DOHH2 (cell line): ENCODE data around the gene PGA5.

Experiments
- H3F3A ChIP-seq: fragments of 200-600 bp; sonication (generic), shearing (Covaris generic); 2 replicates; pipeline ENCODE4 v1.6.0; 2016; ENCODE audit warnings: antibody characterized with exemption, mild to moderate bottlenecking; ENCODE audit not compliant: control insufficient read depth, insufficient read depth
- H3K27ac ChIP-seq: fragments of 200-600 bp; sonication (generic); 2 replicates; pipeline ENCODE4 v1.5.1; 2014; ENCODE audit warnings: low read depth, mild to moderate bottlenecking, low read length, moderate library complexity
- H3K27me3 ChIP-seq: fragments of 200-600 bp; sonication (generic); 2 replicates; pipeline ENCODE4 v1.6.1; 2014; ENCODE audit warnings: mild to moderate bottlenecking, low read length, mixed read lengths; ENCODE audit not compliant: control insufficient read depth
- H3K36me3 ChIP-seq: fragments of 200-600 bp; sonication (generic); 2 replicates; pipeline ENCODE4 v1.6.1; 2014; ENCODE audit warnings: mild to moderate bottlenecking, low read length, moderate library complexity, mixed read lengths; ENCODE audit not compliant: control insufficient read depth
- H3K4me1 ChIP-seq: fragments of 200-600 bp; sonication (generic); 2 replicates; pipeline ENCODE4 v1.6.1; 2014; ENCODE audit warnings: mild to moderate bottlenecking, low read length, mixed read lengths; ENCODE audit not compliant: control insufficient read depth
- H3K4me2 ChIP-seq: fragments of 200-600 bp; sonication (generic); 2 replicates; pipeline ENCODE4 v1.6.0; 2014; ENCODE audit warnings: mild to moderate bottlenecking, low read length, moderate library complexity
- H3K4me3 ChIP-seq: fragments of 200-600 bp; sonication (generic); 2 replicates; pipeline ENCODE4 v1.5.1; 2014; ENCODE audit warnings: mild to moderate bottlenecking, low read length, mixed read lengths
- H3K79me2 ChIP-seq: fragments of 200-600 bp; sonication (generic); 2 replicates; pipeline ENCODE4 v1.6.1; 2014; ENCODE audit warnings: mild to moderate bottlenecking, low read length, mixed read lengths; ENCODE audit not compliant: control insufficient read depth
- H3K9me2 ChIP-seq: fragments of 200-600 bp; sonication (generic); replicated peaks from 2 replicates; pipeline ENCODE4 v1.6.1; 2014; ENCODE audit warnings: mild to moderate bottlenecking, low read length, mixed read lengths; ENCODE audit not compliant: control insufficient read depth
- H3K9me3 ChIP-seq: fragments of 200-600 bp; sonication (generic); 2 replicates; pipeline ENCODE4 v1.6.1; 2014; ENCODE audit warnings: antibody characterized with exemption, low read length, mixed read lengths; ENCODE audit not compliant: control insufficient read depth, insufficient read depth
- H4K20me1 ChIP-seq: fragments of 200-600 bp; sonication (generic); 2 replicates; pipeline ENCODE4 v1.6.0; 2014; ENCODE audit warnings: low read depth, mild to moderate bottlenecking, antibody characterized with exemption, low read length, moderate library complexity; ENCODE audit not compliant: control insufficient read depth, insufficient read depth
- EZH2phosphoT487 ChIP-seq: fragments of 200-600 bp; sonication (generic); IDR thresholded peaks from 2 replicates; pipeline ENCODE4 v1.6.1; 2017; ENCODE audit warnings: borderline replicate concordance, mild to moderate bottlenecking, antibody characterized with exemption, low read length, moderate library complexity, mixed read lengths
- TF ChIP-seq, protein P1 (sequence below): fragments of 200-600 bp; sonication (generic); IDR thresholded peaks from one replicate; pipeline ENCODE4 v1.5.1; 2014; ENCODE audit warnings: antibody characterized with exemption, mild to moderate bottlenecking, low read depth, low read length; ENCODE audit not compliant: poor library complexity, severe bottlenecking

Gene PGA5

DNA sequence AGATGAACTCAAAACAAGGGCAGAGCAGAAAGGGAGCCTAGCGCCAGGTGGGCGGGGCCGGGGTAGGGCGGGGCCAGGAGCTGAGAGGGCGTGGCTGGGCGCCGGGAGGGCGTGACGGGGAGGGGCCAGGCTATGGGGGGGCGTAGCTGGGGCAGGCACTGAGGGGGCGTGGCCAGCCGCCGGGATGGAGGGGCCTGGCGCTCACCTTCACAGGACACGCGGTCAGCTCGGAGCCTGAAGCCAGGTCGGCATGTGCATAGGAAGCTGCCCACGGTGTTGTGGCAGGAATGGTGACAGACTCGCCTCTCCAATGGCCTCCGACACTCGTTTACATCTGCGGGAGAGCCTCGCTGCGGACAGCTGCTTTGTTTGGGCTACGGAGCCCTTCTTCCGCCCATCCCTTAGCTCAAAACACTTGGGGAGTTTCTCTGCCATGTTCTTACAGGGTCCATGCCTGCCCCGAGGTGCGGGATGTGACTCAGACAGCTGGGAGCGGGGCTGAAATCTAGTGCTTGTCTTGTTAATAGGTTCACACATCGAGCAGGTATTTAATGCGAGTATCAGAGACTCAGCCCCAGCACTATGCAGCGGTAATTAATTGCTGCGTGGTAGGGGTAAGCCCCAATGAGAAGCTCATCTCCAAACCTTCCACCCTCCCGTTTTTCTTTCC is 40.7 kb downstream of the PGA5 start:
- no peaks in the 10 kb centered on the region for H3K79me2 ChIP-seq
- H3K4me3 ChIP-seq = no peak overlapping the region
- no peaks in the 10 kb centered on the region for H3K27me3 ChIP-seq
- TF ChIP-seq, protein P1, sequence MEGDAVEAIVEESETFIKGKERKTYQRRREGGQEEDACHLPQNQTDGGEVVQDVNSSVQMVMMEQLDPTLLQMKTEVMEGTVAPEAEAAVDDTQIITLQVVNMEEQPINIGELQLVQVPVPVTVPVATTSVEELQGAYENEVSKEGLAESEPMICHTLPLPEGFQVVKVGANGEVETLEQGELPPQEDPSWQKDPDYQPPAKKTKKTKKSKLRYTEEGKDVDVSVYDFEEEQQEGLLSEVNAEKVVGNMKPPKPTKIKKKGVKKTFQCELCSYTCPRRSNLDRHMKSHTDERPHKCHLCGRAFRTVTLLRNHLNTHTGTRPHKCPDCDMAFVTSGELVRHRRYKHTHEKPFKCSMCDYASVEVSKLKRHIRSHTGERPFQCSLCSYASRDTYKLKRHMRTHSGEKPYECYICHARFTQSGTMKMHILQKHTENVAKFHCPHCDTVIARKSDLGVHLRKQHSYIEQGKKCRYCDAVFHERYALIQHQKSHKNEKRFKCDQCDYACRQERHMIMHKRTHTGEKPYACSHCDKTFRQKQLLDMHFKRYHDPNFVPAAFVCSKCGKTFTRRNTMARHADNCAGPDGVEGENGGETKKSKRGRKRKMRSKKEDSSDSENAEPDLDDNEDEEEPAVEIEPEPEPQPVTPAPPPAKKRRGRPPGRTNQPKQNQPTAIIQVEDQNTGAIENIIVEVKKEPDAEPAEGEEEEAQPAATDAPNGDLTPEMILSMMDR = no peak
- TF ChIP-seq EZH2phosphoT487 = no peak
- peaks cover 3% of the 10 kb centered on the region; the same call in 1 of the 2 replicates for H3K4me1 ChIP-seq
- H3K27ac ChIP-seq = no peak overlapping the region
- no peaks in the 10 kb centered on the region for H3F3A ChIP-seq
- no peaks in the 10 kb centered on the region for H3K9me3 ChIP-seq
- no peaks in the 10 kb centered on the region for H3K9me2 ChIP-seq
- H3K4me2 ChIP-seq = no peak overlapping the region
- H3K36me3 ChIP-seq = peaks cover 30% of the 10 kb centered on the region
- H4K20me1 ChIP-seq = no peaks in the 10 kb centered on the region

DNA sequence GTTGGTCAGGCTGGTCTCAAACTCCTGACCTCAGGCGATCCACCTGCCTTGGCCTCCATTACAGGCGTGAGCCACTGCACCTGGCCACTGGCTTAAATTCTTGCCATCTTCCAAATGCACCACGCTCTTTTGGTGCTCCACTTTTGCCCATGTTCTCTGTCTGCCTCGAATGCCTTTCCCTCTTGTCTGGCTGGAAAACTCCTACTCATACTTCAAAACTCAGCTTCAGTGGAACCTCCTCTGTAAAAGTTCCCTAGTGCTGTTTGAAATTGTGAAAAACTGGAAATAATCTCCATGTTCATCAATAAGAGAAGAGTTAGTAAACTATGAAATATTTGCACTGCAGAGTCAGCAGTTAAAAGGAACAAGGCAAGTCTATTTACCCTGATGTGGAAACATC is 42.6 kb downstream of the PGA5 start:
- Histone ChIP-seq H3K4me2 (no peak overlapping the region), H3F3A (no peaks in the 10 kb centered on the region), H3K79me2 (no peaks in the 10 kb centered on the region), H3K9me3 (no peaks in the 10 kb centered on the region), H3K27ac (no peak overlapping the region), H3K36me3 (peaks cover 27% of the 10 kb centered on the region; the same call in 1 of the 2 replicates), H4K20me1 (no peaks in the 10 kb centered on the region), H3K4me1 (no peaks in the 10 kb centered on the region), H3K27me3 (no peaks in the 10 kb centered on the region), H3K9me2 (no peaks in the 10 kb centered on the region), H3K4me3 (no peak overlapping the region)
- TF ChIP-seq, protein P1 = no peak
- no peak for TF ChIP-seq EZH2phosphoT487

DNA sequence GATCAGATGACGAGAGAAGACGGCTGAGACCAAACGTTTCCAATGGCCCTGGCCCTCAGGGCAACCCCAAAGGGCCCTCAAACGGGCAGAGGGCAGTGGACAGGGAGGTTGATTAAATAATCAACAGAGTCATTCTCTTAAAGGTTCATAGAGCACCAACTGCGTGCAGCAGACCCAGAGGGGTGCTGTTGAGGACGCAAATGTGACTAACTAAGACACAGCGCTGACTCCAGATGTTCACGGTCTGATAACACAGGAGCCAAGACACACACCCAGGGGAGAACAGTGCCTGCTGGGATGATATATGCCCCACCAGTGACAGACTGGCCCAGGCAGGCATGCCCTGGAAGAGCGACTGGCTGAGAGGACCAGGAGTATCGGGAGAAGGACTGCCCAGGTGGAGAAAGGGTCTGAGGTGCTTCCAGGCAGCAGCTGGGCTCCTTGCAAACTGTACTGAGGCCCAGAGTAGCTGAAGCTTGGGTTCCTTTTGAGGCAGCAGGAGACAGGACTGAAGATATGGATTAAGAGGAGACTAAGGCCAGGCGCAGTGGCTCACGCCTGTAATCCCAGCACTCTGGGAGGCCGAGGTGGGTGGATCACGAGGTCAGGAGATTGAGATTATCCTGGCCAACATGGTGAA is 46.5 kb downstream of the PGA5 start:
- Histone ChIP-seq H3K4me3 (no peak overlapping the region), H3K79me2 (peaks cover 3% of the 10 kb centered on the region), H3K36me3 (peaks cover 16% of the 10 kb centered on the region; the same call in 1 of the 2 replicates), H3K27ac (no peak overlapping the region), H3K9me3 (no peaks in the 10 kb centered on the region), H3K4me2 (no peak overlapping the region), H3K9me2 (no peaks in the 10 kb centered on the region), H4K20me1 (no peaks in the 10 kb centered on the region), H3F3A (no peaks in the 10 kb centered on the region), H3K4me1 (no peaks in the 10 kb centered on the region), H3K27me3 (no peaks in the 10 kb centered on the region)
- TF ChIP-seq, protein P1 = no peak
- TF ChIP-seq EZH2phosphoT487 = no peak
